Parathyroid adenoma (tissue), 2 donors: ENCODE results near the gene MINK1.

Source experiments
- H2AFZ ChIP-seq: fragments of 300-600 bp; sonication (generic); one replicate; pipeline ENCODE4 v1.7.0; 2017; ENCODE audit warnings: antibody characterized with exemption, mild to moderate bottlenecking
- H3K27ac ChIP-seq: fragments of 300-600 bp; sonication (generic); one replicate; pipeline ENCODE4 v1.7.0; 2017
- H3K27me3 ChIP-seq: fragments of 300-600 bp; sonication (generic); one replicate; pipeline ENCODE4 v1.7.0; 2017; ENCODE audit warnings: low read length; ENCODE audit not compliant: control insufficient read depth, insufficient read depth
- H3K36me3 ChIP-seq: fragments of 300-600 bp; sonication (generic); one replicate; pipeline ENCODE4 v1.7.0; 2017; ENCODE audit warnings: low read length; ENCODE audit not compliant: control insufficient read depth, insufficient read depth
- H3K4me1 ChIP-seq: fragments of 300-600 bp; sonication (generic); one replicate; pipeline ENCODE4 v1.7.0; 2017; ENCODE audit warnings: control low read depth
- H3K4me2 ChIP-seq: fragments of 300-600 bp; sonication (generic); one replicate; pipeline ENCODE4 v1.7.0; 2017; ENCODE audit warnings: low read length
- H3K4me3 ChIP-seq: fragments of 300-600 bp; sonication (generic); one replicate; pipeline ENCODE4 v1.7.0; 2017; ENCODE audit warnings: low read depth, low read length
- H3K79me2 ChIP-seq: fragments of 300-600 bp; sonication (generic); one replicate; pipeline ENCODE4 v1.7.0; 2017; ENCODE audit warnings: control low read depth
- H3K9ac ChIP-seq: fragments of 300-600 bp; sonication (generic); one replicate; pipeline ENCODE4 v1.7.0; 2017; ENCODE audit warnings: mild to moderate bottlenecking
- H3K9me3 ChIP-seq: fragments of 300-600 bp; sonication (generic); one replicate; pipeline ENCODE4 v1.7.0; 2017; ENCODE audit warnings: low read length; ENCODE audit not compliant: control insufficient read depth
- TF ChIP-seq, protein P1 (sequence below): fragments of 300-600 bp; sonication (generic); IDR thresholded peaks from one replicate; pipeline ENCODE4 v1.7.0; 2017; ENCODE audit warnings: antibody characterized with exemption, mild to moderate bottlenecking
- donor health status: primary hyperparathyroidism.

MINK1 gene

DNA sequence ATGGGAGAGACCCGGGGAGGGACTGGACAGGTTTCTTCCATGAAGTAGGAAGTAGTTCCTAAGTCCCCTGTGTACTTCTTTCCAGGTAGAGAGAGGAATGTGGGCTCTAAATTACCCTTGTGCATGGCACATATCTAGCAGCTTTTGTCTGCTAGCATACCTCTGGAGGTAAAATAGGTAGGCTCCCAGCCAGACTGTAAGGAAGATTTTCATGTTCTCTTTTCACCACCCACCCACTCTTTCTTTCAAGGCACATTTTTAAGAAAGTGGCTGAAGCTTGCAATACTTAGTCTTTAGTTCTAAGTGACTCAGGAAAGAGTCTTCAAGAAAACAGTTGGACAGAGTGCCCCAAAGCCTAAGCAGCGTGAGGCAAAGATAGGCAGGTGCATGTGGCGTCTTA, 9.2 kb downstream of the MINK1 start:
- Histone ChIP-seq H3K27me3 (no peaks in the 10 kb centered on the region), H3K36me3 (no peaks in the 10 kb centered on the region), H3K4me3 (no peak overlapping the region), H2AFZ (no peak overlapping the region), H3K79me2 (peaks cover 69% of the 10 kb centered on the region), H3K9me3 (no peaks in the 10 kb centered on the region), H3K9ac (no peak overlapping the region), H3K4me2 (no peak overlapping the region), H3K4me1 (peaks cover 5% of the 10 kb centered on the region), H3K27ac (no peak overlapping the region)
- TF ChIP-seq, protein P1, sequence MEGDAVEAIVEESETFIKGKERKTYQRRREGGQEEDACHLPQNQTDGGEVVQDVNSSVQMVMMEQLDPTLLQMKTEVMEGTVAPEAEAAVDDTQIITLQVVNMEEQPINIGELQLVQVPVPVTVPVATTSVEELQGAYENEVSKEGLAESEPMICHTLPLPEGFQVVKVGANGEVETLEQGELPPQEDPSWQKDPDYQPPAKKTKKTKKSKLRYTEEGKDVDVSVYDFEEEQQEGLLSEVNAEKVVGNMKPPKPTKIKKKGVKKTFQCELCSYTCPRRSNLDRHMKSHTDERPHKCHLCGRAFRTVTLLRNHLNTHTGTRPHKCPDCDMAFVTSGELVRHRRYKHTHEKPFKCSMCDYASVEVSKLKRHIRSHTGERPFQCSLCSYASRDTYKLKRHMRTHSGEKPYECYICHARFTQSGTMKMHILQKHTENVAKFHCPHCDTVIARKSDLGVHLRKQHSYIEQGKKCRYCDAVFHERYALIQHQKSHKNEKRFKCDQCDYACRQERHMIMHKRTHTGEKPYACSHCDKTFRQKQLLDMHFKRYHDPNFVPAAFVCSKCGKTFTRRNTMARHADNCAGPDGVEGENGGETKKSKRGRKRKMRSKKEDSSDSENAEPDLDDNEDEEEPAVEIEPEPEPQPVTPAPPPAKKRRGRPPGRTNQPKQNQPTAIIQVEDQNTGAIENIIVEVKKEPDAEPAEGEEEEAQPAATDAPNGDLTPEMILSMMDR = no peak

GRCh38 chr17:4843321-4844000, 10.3 kb downstream of the MINK1 start:
- Histone ChIP-seq H3K27me3 (no peaks in the 10 kb centered on the region), H3K4me2 (no peak overlapping the region), H3K4me3 (no peak overlapping the region), H2AFZ (no peak overlapping the region), H3K4me1 (peaks cover 2% of the 10 kb centered on the region), H3K9me3 (no peaks in the 10 kb centered on the region), H3K79me2 (peaks cover 58% of the 10 kb centered on the region), H3K27ac (no peak overlapping the region), H3K9ac (no peak overlapping the region), H3K36me3 (no peaks in the 10 kb centered on the region)
- TF ChIP-seq, protein P1 = no peak

DNA sequence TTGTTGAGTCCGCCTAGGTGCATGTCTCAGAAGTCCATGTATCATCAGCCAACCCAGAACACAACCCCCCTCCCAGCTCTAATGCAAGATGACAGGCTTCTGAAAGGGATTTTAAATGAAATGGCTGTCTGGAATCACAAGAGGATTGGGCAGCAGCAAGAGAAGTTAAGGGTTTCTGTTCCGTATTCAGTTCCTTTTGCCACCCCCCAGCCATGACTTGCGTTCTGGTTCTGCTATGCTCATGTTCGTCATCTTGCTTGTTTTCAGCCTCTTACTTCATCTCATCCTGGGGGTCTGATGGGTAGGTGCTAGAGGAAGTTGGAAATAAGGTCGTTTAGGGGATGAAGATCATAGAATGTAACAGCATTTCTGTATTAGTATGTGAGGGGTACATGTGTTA, 12.0 kb downstream of the MINK1 start:
- no peaks in the 10 kb centered on the region for H3K9me3 ChIP-seq
- H3K27ac ChIP-seq = no peak overlapping the region
- H3K9ac ChIP-seq = no peak overlapping the region
- no peaks in the 10 kb centered on the region for H3K27me3 ChIP-seq
- TF ChIP-seq, protein P1 = no peak
- peaks cover 3% of the 10 kb centered on the region for H3K4me1 ChIP-seq
- peaks cover 55% of the 10 kb centered on the region for H3K79me2 ChIP-seq
- no peak overlapping the region for H2AFZ ChIP-seq
- H3K36me3 ChIP-seq = no peaks in the 10 kb centered on the region
- H3K4me2 ChIP-seq = no peak overlapping the region
- no peak overlapping the region for H3K4me3 ChIP-seq

DNA sequence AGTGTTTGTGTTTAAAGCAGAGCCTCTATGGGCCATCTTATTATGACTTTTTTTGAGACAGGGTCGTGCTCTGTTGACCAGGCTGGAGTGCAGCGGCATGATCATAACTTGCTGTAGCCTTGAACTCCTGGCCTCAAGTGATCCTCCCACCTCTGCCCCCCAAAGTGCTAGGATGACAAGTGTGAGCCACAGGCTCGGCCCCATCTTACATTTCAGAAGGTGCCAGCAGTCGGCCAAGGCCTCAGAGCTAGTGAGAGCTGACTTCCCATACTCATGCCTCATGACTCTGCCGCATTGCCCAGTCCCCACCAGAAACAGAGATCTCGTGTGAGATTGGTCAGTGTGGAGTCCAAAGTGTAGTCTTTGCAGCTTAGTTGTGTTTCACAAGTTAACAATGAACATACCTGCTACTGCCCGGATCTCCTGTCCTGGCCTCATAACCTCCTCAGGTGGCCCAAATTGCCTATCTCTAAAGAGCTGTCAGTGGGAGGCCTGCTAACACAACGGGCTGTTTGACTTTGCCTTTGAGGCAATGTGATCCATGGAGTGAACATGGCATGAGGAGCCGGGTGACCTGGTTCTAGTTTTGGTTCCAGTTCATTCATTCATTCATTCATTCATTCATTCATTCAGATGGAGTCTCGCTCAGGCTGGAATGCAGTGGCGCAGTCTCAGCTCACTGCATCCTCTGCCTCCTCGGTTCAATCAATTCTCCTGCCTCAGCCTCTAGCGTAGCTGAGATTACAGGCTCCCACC, 13.7 kb downstream of the MINK1 start:
- H3K9ac ChIP-seq = no peak overlapping the region

More for the DNA sequence above, 13.7 kb downstream of the MINK1 start:
- Histone ChIP-seq H3K4me3 (no peak overlapping the region), H2AFZ (no peak overlapping the region), H3K27ac (no peak overlapping the region), H3K27me3 (no peaks in the 10 kb centered on the region), H3K79me2 (peaks cover 51% of the 10 kb centered on the region), H3K4me2 (no peak overlapping the region), H3K4me1 (peaks cover 9% of the 10 kb centered on the region), H3K9me3 (no peaks in the 10 kb centered on the region), H3K36me3 (no peaks in the 10 kb centered on the region)
- TF ChIP-seq, protein P1 = no peak
